Stomach (tissue), 4 donors: ENCODE results near the gene PUM2.
A peak's percentile ranks its signal among the peaks of the same experiment; 100 is the strongest.

Experiments used
- POLR2AphosphoS5 ChIP-seq, 3 donors: sonication (generic); formaldehyde crosslinking; IDR thresholded peaks; one replicate each; pipeline ENCODE4 v1.6.1; 2016; ENCODE audit warnings: antibody characterized with exemption in 3 of 3
- TF ChIP-seq, protein P1 (sequence below), 7 experiments: fragments of 450-650 bp in 4 of 7; fragments of 200-600 bp in 3 of 7; sonication (generic) in 3 of 7; IDR thresholded peaks; one replicate each; pipeline ENCODE4 v1.5.1; 2016 to 2019; ENCODE audit warnings: antibody characterized with exemption in 7 of 7, control low read depth in 2 of 7, mild to moderate bottlenecking in 1 of 7

DNA sequence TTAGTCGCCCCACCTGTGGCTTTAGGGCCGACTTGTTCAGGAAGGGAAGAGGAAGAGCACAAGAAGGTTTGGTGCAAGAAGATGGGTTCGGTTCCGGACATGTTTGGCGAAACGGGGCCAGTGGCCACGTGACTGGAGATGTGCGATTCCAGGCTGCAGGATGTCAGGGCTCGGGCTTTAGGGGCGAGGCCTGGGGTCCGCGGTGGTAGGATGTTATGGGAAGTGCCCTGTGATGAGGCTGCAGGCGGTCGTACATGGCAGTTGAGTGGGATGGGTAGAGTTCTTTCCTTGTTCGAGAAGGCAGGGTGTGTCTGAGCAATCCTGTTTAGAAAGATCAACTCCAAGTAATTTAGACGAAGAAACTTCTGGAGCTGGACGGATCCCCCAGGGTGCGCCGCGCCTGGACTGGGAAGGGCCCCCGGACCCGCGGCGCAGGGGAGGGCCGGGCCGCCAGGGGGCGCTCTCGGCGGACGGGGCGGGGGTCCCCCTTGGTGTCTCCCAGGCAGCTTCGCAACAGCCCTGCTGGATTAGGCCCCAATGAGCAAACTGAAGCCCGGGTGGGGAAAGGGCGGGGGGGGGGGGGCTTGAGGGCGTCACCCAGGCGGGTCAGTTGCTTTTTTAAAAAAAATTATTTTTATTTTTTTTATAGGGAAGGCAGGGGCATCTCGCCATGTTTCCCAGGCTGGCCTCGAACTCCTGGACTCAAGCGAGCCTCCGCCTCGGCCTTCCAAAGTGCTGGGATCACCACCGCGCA is 108.5 kb downstream of the PUM2 start:
- TF ChIP-seq, protein P1, sequence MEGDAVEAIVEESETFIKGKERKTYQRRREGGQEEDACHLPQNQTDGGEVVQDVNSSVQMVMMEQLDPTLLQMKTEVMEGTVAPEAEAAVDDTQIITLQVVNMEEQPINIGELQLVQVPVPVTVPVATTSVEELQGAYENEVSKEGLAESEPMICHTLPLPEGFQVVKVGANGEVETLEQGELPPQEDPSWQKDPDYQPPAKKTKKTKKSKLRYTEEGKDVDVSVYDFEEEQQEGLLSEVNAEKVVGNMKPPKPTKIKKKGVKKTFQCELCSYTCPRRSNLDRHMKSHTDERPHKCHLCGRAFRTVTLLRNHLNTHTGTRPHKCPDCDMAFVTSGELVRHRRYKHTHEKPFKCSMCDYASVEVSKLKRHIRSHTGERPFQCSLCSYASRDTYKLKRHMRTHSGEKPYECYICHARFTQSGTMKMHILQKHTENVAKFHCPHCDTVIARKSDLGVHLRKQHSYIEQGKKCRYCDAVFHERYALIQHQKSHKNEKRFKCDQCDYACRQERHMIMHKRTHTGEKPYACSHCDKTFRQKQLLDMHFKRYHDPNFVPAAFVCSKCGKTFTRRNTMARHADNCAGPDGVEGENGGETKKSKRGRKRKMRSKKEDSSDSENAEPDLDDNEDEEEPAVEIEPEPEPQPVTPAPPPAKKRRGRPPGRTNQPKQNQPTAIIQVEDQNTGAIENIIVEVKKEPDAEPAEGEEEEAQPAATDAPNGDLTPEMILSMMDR (IDR thresholded peaks at IDR 0.05) = peak in 2 of 7 experiments; percentile 31
- no peak for TF ChIP-seq POLR2AphosphoS5 (IDR thresholded peaks at IDR 0.05)
